Activated CD4-positive, alpha-beta T cell treated with anti-CD3 and anti-CD28 coated beads for 36 hours (primary cell): Measurements from ENCODE around the gene SOX15. TPM values are rescaled to one million over a fixed set of nuclear protein-coding genes. Genes with fewer than 3 reads are reported as not detected.
A peak's percentile ranks its signal among the peaks of the same experiment; 100 is the strongest.

Source experiments
- ATAC-seq: fragments of 200-7000 bp; cut with Tn5 transposase; one replicate; pipeline ENCODE4 v1.10.0; 2021; ENCODE audit warnings: mild to moderate bottlenecking, moderate library complexity
- CTCF ChIA-PET: fragments of 350-600 bp; sonication (Branson Sonifier 250); formaldehyde crosslinking; loops from one replicate; lab custom pipeline; 2021; ENCODE audit warnings: antibody characterized with exemption; lab: Charles Lee
- POLR2A ChIA-PET: fragments of 350-600 bp; sonication (Branson Sonifier 250); formaldehyde crosslinking; loops from one replicate; lab custom pipeline; 2021; ENCODE audit warnings: antibody characterized with exemption, inconsistent platforms; lab: Charles Lee
- DNase-seq: peaks from one replicate; pipeline ENCODE4 v3.0.0-alpha.2; 2020
- H3K27ac Mint-ChIP-seq: one replicate; pipeline ENCODE4 v1.8.0; 2021; ENCODE audit warnings: mixed read lengths
- H3K27me3 Mint-ChIP-seq: one replicate; pipeline ENCODE4 v1.8.0; 2021; ENCODE audit warnings: mixed read lengths
- H3K36me3 Mint-ChIP-seq: one replicate; pipeline ENCODE4 v1.8.0; 2021; ENCODE audit warnings: low read depth, mixed read lengths
- H3K4me1 Mint-ChIP-seq: one replicate; pipeline ENCODE4 v1.8.0; 2021; ENCODE audit warnings: mixed read lengths
- H3K4me3 Mint-ChIP-seq: one replicate; pipeline ENCODE4 v1.8.0; 2021; ENCODE audit warnings: mild to moderate bottlenecking, moderate library complexity, mixed read lengths
- H3K9me3 Mint-ChIP-seq: one replicate; pipeline ENCODE4 v1.8.0; 2021; ENCODE audit warnings: low read depth, mixed read lengths
- intact Hi-C, 2 experiments: fragments of 100-400 bp; cut with DNase I in 1 of 2; cut with micrococcal nuclease in 1 of 2; formaldehyde crosslinking; loops; one replicate each; pipeline versions ENCODE4 v1.14.2 to v1.15.1; 2022 to 2024; cut with DNase I, micrococcal nuclease
- total RNA-seq, 2 experiments: library from RNA; stranded (reverse); gene quantifications; one replicate each; pipeline ENCODE4 v1.2.3, GENCODE V29; 2021

SOX15 gene
- total RNA-seq, 2 experiments from 2014 or later = 0.16 TPM; not detected in 1

DNA sequence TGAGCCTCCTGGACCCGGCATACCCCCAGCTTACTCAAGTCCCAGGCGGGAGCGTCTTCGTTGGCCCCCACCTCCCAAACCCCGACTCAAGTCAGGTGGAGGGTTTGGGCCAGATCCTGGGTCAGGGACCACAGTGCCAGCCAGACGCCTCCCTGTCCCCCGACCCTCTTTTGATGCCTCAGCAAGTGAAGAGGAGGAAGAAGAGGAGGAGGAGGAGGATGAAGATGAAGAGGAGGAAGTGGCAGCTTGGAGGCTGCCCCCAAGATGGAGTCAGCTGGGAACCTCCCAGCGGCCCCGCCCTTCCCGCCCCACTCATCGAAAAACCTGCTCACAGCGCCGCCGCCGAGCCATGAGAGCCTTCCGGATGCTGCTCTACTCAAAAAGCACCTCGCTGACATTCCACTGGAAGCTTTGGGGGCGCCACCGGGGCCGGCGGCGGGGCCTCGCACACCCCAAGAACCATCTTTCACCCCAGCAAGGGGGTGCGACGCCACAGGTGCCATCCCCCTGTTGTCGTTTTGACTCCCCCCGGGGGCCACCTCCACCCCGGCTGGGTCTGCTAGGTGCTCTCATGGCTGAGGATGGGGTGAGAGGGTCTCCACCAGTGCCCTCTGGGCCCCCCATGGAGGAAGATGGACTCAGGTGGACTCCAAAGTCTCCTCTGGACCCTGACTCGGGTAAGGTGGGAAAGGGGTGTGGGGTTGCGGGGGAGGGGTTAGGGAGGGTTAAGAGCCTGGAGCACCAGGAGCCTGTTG, 26.6 kb downstream of the SOX15 start:
- H3K9me3 Mint-ChIP-seq = no peaks in the 10 kb centered on the region
- ChIA-PET POLR2A (interaction anchor here (0.8 kb wide), 1 partner anchor 13 kb away, joined by 3 read pairs; no protein-coding TSS in a partner anchor), CTCF (no interaction called here)
- ATAC-seq (no peak), DNase-seq (no peak)
- no peaks in the 10 kb centered on the region for H3K27me3 Mint-ChIP-seq
- intact Hi-C loops = no loop called here
- H3K36me3 Mint-ChIP-seq = peaks cover 35% of the 10 kb centered on the region
- H3K4me1 Mint-ChIP-seq = peaks cover 44% of the 10 kb centered on the region
- peak overlapping the region; percentile 90 for H3K27ac Mint-ChIP-seq
- H3K4me3 Mint-ChIP-seq = peak overlapping the region; percentile 79

DNA sequence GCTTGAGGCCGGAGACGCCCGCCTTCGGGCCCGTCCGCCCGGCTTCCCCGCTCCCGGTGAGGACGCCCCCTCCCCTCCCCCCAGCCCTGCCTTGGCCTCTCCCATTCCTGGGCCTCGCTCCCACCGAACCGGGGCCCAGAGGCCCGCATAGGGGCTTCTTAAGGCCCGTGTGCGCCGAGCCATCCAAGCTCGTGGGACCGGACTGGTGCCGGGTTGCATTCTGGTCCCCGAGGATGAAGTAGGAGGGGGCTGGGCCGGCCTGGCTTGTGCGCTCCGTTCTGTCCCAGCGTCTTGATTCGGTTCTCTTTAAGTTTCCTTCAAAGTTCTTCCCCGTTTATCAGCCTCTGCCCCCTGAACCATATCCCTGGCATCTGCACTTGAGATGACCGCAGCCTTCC, 27.7 kb downstream of the SOX15 start:
- H3K36me3 Mint-ChIP-seq = peaks cover 30% of the 10 kb centered on the region
- peak; percentile 49 for DNase-seq

DNA sequence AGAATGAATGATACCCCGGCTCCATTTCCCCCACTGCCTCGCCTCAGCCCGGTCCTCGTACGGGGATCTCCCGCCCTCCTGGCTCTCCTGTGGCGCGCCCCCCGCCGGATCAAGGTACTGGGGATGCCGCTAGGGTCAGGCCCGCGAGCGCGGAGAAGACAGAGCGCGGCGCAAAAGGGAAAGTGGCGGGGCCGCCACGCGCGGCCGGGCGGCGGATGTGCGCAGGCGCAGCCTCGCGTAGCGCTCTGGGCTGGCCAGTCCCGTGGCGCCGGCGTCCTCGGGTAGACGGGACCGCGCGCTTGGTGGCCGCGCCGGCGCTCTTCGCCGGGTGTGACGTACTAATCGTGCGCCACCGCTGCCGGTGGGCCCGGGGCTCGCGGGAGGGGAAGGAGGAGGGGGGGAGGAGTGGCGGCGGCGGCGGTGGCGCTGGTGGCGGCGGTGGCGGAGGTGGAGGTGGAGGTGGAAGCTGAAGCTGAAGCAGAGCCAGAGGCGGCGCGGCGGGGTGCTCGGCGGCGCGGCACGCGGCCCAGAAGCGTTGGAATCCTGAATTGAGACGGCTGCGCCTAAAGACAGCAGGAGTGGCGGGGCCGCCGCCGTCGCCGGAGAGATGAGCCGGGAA, 28.2 kb downstream of the SOX15 start, which contains the start of gene SENP3:
Gene SENP3, plus strand, starts transcription at position 331 of the 619 bp plus-strand sequence. CDS start 1,158 bp downstream, outside the sequence.
- Mint-ChIP-seq H3K4me3 (peak within 1 kb of the TSS; percentile 79), H3K36me3 (peaks cover 26% of the 10 kb centered on the region), H3K4me1 (peaks cover 46% of the 10 kb centered on the region), H3K9me3 (no peaks in the 10 kb centered on the region), H3K27me3 (no peaks in the 10 kb centered on the region), H3K27ac (peak within 1 kb of the TSS; percentile 90)
- ChIA-PET CTCF (interaction anchor here (0.6 to 3.1 kb wide), 25 partner anchors 9 to 207 kb away, joined by 3 to 70 read pairs (median 7); partner anchors contain the start of genes CD68, MPDU1, TMEM95 and TP53), POLR2A (interaction anchor here (1.3 kb wide), 1 partner anchor 22 kb away, joined by 5 read pairs; the partner anchor contains the start of gene MPDU1)
- DNase-seq = peak; percentile 95
- intact Hi-C loops = loop anchor here (1.0 to 2.0 kb wide), 19 partner anchors 11 to 309 kb away; partner anchors contain the start of genes EIF5A (in 1 of the 2), ELP5 (in 1 of the 2), MPDU1 (in 1 of the 2) and NEURL4 (in 1 of the 2)
- peak; percentile 86 for ATAC-seq

More for the DNA sequence above, 27.7 kb downstream of the SOX15 start:
- peak overlapping the region; percentile 90 for H3K27ac Mint-ChIP-seq
- peak; percentile 7 for ATAC-seq
- H3K9me3 Mint-ChIP-seq = no peaks in the 10 kb centered on the region
- no peaks in the 10 kb centered on the region for H3K27me3 Mint-ChIP-seq
- ChIA-PET CTCF (interaction anchor here (0.6 to 3.1 kb wide), 5 partner anchors 8 to 110 kb away, joined by 3 to 26 read pairs (median 6); no protein-coding TSS in a partner anchor), POLR2A (interaction anchor here (0.6 kb wide), 2 partner anchors 125 to 246 kb away, joined by 3 read pairs; no protein-coding TSS in a partner anchor)
- peaks cover 46% of the 10 kb centered on the region for H3K4me1 Mint-ChIP-seq
- intact Hi-C loops = no loop called here
- H3K4me3 Mint-ChIP-seq = peak overlapping the region; percentile 79

DNA sequence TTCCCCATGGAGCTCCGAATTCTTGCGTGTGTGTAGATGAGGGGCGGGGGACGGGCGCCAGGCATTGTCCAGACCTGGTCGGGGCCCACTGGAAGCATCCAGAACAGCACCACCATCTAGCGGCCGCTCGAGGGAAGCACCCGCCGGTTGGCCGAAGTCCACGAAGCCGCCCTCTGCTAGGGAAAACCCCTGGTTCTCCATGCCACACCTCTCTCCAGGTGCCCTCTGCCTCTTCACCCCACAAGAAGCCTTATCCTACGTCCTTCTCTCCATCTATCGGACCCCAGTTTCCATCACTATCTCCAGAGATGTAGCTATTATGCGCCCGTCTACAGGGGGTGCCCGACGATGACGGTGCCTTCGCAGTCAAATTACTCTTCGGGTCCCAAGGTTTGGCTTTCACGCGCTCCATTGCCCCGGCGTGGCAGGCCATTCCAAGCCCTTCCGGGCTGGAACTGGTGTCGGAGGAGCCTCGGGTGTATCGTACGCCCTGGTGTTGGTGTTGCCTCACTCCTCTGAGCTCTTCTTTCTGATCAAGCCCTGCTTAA, 28.8 kb downstream of the SOX15 start:
- Mint-ChIP-seq H3K27ac (peak overlapping the region; percentile 87), H3K9me3 (no peaks in the 10 kb centered on the region), H3K4me3 (peak overlapping the region; percentile 79), H3K36me3 (peaks cover 22% of the 10 kb centered on the region), H3K4me1 (peaks cover 46% of the 10 kb centered on the region), H3K27me3 (no peaks in the 10 kb centered on the region)
- CTCF ChIA-PET = interaction anchor here (0.6 to 3.1 kb wide), 47 partner anchors 9 to 517 kb away, joined by 3 to 70 read pairs (median 6); partner anchors contain the start of genes CD68, FXR2, MPDU1 and SAT2
- intact Hi-C loops = loop anchor here (1.0 to 2.0 kb wide), 19 partner anchors 11 to 309 kb away; partner anchors contain the start of genes EIF5A (in 1 of the 2), ELP5 (in 1 of the 2), MPDU1 (in 1 of the 2) and NEURL4 (in 1 of the 2)
- peak; percentile 75 for ATAC-seq
- POLR2A ChIA-PET = interaction anchor here (0.6 to 1.5 kb wide), 8 partner anchors 11 to 204 kb away, joined by 3 to 5 read pairs (median 4); partner anchors contain the start of genes MPDU1 and POLR2A
- peak; percentile 92 for DNase-seq

DNA sequence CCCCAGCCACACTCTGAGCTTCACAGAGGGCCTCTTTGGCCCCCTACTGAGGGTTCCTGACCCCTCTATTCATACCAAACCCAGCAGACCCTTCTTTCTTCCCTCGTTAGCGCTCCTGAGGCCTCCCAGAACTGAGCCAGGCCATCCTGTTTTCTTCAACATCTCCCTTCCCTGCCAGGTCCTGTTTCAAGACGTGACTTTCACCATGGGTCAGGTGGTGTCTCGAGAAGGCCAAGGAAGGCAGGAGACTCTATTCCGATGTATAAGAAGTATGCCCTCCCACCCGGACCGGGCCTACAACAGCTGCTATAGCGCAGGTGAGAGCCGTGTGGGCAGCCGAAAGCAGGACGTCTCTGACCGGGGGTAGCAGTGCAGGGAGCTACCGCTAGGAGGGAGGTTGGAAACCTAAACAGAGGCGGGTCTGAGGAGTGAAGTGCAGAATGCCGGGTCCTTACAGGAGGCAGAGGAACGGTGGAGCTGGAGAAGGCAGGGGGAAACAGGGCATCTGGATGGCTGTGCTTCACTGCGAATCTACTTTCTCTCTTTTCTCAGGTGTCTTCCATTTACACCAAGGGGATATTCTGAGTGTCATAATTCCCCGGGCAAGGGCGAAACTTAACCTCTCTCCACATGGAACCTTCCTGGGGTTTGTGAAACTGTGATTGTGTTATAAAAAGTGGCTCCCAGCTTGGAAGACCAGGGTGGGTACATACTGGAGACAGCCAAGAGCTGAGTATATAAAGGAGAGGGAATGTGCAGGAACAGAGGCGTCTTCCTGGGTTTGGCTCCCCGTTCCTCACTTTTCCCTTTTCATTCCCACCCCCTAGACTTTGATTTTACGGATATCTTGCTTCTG, 29.5 kb downstream of the SOX15 start:
- peak; percentile 34 for ATAC-seq
- Mint-ChIP-seq H3K27ac (peak overlapping the region; percentile 87), H3K9me3 (no peaks in the 10 kb centered on the region), H3K4me3 (peak overlapping the region; percentile 79), H3K27me3 (no peaks in the 10 kb centered on the region), H3K36me3 (peaks cover 18% of the 10 kb centered on the region), H3K4me1 (peaks cover 46% of the 10 kb centered on the region)
- CTCF ChIA-PET = interaction anchor here (0.6 to 3.1 kb wide), 48 partner anchors 8 to 517 kb away, joined by 3 to 70 read pairs (median 6); partner anchors contain the start of genes CD68, FXR2, MPDU1 and SAT2
- peak; percentile 80 for DNase-seq
- intact Hi-C loops = loop anchor here (1.0 to 2.0 kb wide), 19 partner anchors 11 to 308 kb away; partner anchors contain the start of genes EIF5A (in 1 of the 2), ELP5 (in 1 of the 2), MPDU1 (in 1 of the 2) and NEURL4 (in 1 of the 2)
- POLR2A ChIA-PET = interaction anchor here (0.6 to 1.5 kb wide), 8 partner anchors 11 to 204 kb away, joined by 3 to 5 read pairs (median 4); partner anchors contain the start of genes MPDU1 and POLR2A

DNA sequence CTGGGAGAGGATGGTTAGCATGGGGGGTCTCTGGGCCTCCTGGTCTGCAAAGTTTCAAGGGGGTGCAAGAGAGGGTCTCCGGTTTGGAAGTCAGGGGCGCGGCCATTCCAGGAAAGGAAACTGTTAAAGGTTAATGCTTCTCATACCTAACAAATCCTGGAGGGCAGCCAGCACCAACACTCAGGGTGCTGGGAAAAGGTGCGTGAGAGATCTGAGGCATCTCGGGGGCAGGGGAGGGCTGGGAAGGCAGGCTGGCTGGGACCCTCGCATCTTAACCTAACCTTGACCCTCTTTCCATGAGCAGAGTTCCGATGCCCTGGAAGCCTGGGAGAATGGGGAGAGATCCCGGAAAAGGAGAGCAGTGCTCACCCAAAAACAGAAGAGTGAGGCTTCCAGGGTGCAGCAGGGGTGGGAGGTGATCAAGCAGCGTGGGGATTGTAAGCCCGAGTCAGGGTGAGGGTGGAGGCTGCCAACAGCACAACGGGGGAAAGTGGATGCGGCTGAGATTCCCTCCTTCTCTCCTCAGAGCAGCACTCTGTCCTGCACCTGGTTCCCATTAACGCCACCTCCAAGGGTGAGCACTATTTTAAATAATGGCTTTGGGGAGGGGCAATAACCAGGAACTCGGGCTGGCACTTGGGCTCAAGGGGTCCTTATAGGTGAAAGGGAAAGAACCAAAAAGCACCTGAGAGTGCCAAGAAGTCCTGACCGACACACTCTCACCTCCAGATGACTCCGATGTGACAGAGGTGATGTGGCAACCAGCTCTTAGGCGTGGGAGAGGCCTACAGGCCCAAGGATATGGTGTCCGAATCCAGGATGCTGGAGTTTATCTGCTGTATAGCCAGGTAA, 30.3 kb downstream of the SOX15 start:
- Mint-ChIP-seq H3K9me3 (no peaks in the 10 kb centered on the region), H3K36me3 (peaks cover 13% of the 10 kb centered on the region), H3K27ac (no peak overlapping the region), H3K27me3 (no peaks in the 10 kb centered on the region), H3K4me1 (peaks cover 48% of the 10 kb centered on the region), H3K4me3 (no peak overlapping the region)
- DNase-seq (no peak), ATAC-seq (no peak)
- POLR2A ChIA-PET = interaction anchor here (1.1 to 1.5 kb wide), 4 partner anchors 10 to 73 kb away, joined by 3 to 4 read pairs (median 4); no protein-coding TSS in a partner anchor
- intact Hi-C loops = loop anchor here in 1 of 2 experiments (2.0 kb wide), 2 partner anchors 37 to 205 kb away; partner anchors contain the start of gene TMEM95
- CTCF ChIA-PET = interaction anchor here (0.5 to 3.1 kb wide), 35 partner anchors 7 to 516 kb away, joined by 3 to 70 read pairs (median 6); partner anchors contain the start of genes CD68, FXR2, MPDU1 and SAT2

DNA sequence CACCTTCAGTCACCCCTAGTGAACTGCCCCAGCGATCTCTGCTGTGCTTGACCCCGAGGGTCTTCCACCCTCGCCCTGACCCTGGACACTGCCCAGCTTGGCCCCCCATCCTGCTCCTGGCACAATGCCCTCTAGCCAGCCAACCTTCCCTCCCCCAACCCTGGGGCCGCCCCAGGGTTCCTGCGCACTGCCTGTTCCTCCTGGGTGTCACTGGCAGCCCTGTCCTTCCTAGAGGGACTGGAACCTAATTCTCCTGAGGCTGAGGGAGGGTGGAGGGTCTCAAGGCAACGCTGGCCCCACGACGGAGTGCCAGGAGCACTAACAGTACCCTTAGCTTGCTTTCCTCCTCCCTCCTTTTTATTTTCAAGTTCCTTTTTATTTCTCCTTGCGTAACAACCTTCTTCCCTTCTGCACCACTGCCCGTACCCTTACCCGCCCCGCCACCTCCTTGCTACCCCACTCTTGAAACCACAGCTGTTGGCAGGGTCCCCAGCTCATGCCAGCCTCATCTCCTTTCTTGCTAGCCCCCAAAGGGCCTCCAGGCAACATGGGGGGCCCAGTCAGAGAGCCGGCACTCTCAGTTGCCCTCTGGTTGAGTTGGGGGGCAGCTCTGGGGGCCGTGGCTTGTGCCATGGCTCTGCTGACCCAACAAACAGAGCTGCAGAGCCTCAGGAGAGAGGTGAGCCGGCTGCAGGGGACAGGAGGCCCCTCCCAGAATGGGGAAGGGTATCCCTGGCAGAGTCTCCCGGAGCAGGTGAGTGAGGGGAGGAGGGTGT, 31.2 kb downstream of the SOX15 start, which contains the start of gene TNFSF13:
Gene TNFSF13, plus strand, starts transcription at position 207 of the 776 bp plus-strand sequence. Its CDS starts 290 bp downstream, at position 497.
- intact Hi-C loops = no loop called here
- H3K27me3 Mint-ChIP-seq = no peaks in the 10 kb centered on the region
- peak within 1 kb of the TSS; percentile 37 for H3K4me3 Mint-ChIP-seq
- ChIA-PET POLR2A (no interaction called here), CTCF (interaction anchor here (0.5 to 2.8 kb wide), 7 partner anchors 31 to 501 kb away, joined by 3 to 26 read pairs (median 4); no protein-coding TSS in a partner anchor)
- DNase-seq (peak; percentile 19), ATAC-seq (no peak)
- H3K36me3 Mint-ChIP-seq = peaks cover 9% of the 10 kb centered on the region
- no peaks in the 10 kb centered on the region for H3K9me3 Mint-ChIP-seq
- H3K4me1 Mint-ChIP-seq = peaks cover 43% of the 10 kb centered on the region
- H3K27ac Mint-ChIP-seq = peak within 1 kb of the TSS; percentile 68

DNA sequence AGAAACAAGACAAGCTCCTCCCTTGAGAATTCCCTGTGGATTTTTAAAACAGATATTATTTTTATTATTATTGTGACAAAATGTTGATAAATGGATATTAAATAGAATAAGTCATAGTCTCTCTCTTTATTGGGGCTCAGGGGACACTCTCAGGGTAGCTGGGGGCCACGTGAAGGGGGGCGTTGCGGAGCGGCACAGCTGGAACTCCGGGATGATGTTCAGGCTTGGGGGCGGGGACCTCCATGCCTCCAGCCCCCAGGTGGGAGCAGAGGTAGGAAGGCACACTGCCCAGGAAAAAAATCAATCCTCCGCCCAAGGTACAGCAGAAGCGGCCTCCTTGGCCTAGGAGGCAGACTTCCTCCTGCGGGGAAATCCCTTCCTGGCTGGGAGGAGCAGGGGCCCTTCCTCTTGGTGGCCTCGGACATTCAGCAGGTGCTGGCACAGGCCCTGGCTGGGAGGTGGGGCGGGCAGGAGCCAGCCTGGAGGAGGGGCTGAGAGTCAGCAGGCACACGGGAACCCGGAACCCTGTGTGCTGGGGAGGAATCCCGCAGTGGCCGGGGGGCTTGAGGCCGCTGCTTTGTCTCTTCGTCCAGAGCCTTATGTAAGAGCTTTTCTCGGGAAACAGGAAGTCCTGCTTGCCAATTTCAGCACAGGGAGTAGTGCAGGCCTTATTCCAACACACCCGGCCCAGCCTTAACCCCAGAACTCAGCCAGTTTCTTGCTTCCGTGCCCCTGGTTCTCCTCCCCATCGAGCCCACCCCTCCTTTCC, 31.9 kb downstream of the SOX15 start:
- peaks cover 11% of the 10 kb centered on the region for H3K36me3 Mint-ChIP-seq
- peak; percentile 36 for DNase-seq
- intact Hi-C loops = no loop called here
- no peaks in the 10 kb centered on the region for H3K9me3 Mint-ChIP-seq
- ChIA-PET CTCF (interaction anchor here (0.5 to 1.9 kb wide), 8 partner anchors 31 to 500 kb away, joined by 3 to 7 read pairs (median 4); no protein-coding TSS in a partner anchor), POLR2A (interaction anchor here (0.6 kb wide), 1 partner anchor 81 kb away, joined by 3 read pairs; no protein-coding TSS in a partner anchor)
- no peak for ATAC-seq
- H3K4me3 Mint-ChIP-seq = peak overlapping the region; percentile 37
- peak overlapping the region; percentile 68 for H3K27ac Mint-ChIP-seq
- H3K4me1 Mint-ChIP-seq = peaks cover 49% of the 10 kb centered on the region
- no peaks in the 10 kb centered on the region for H3K27me3 Mint-ChIP-seq
